PFSK-1 (cell line): ENCODE data around the gene APBB1.

ENCODE experiments used
- FOXP2 ChIP-seq: optimal IDR thresholded peaks from 2 replicates; pipeline ENCODE3; 2011; ENCODE audit warnings: borderline replicate concordance, control low read depth, inconsistent platforms; ENCODE audit not compliant: insufficient read depth; ENCODE audit errors: extremely low read length, extremely low read depth
- POLR2AphosphoS5 ChIP-seq: IDR thresholded peaks from 2 replicates; pipeline ENCODE4 v1.6.1; 2012; ENCODE audit warnings: low read depth, mild to moderate bottlenecking, control low read depth, low read length, moderate library complexity
- SIN3A ChIP-seq: IDR thresholded peaks from 2 replicates; pipeline ENCODE4 v1.6.1; 2012; ENCODE audit warnings: mild to moderate bottlenecking, low read length, moderate library complexity, borderline replicate concordance; ENCODE audit not compliant: insufficient read depth
- TAF1 ChIP-seq: IDR thresholded peaks from 2 replicates; pipeline ENCODE4 v1.6.1; 2012; ENCODE audit warnings: low read length, control low read depth, borderline replicate concordance; ENCODE audit not compliant: insufficient read depth
- TF ChIP-seq, protein P1 (sequence below), 2 experiments: IDR thresholded peaks; 2 replicates each; pipeline versions ENCODE4 v1.6.1 to v1.8.0; 2011 to 2012; ENCODE audit warnings: low read depth in 2 of 2, low read length in 2 of 2, control low read depth in 1 of 2, inconsistent platforms in 1 of 2, mild to moderate bottlenecking in 1 of 2, moderate library complexity in 1 of 2; ENCODE audit not compliant: insufficient read depth in 1 of 2

APBB1 gene

DNA sequence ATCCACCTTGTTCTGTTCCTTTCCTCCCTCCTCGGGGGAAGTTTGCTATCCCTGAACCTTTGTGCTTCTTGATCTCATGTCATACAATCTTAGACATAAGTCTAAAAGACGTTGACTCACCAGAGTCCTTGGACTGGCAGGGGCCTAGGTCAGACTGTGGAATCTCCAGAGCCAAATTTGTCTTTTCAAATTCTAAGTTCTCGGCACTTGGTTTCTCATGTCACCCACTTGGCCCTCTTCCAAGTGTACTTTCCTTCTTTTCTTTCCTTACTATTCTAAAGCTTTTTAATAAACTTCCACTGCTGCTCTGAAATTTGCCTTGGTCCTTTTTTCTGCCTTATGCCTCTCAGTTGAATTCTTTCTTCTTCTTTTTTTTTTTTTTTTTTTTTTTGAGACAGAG is 58.7 kb downstream of the APBB1 start:
- TF ChIP-seq TAF1 (no peak), FOXP2 (no peak), SIN3A (no peak), POLR2AphosphoS5 (no peak)
- TF ChIP-seq, protein P1, sequence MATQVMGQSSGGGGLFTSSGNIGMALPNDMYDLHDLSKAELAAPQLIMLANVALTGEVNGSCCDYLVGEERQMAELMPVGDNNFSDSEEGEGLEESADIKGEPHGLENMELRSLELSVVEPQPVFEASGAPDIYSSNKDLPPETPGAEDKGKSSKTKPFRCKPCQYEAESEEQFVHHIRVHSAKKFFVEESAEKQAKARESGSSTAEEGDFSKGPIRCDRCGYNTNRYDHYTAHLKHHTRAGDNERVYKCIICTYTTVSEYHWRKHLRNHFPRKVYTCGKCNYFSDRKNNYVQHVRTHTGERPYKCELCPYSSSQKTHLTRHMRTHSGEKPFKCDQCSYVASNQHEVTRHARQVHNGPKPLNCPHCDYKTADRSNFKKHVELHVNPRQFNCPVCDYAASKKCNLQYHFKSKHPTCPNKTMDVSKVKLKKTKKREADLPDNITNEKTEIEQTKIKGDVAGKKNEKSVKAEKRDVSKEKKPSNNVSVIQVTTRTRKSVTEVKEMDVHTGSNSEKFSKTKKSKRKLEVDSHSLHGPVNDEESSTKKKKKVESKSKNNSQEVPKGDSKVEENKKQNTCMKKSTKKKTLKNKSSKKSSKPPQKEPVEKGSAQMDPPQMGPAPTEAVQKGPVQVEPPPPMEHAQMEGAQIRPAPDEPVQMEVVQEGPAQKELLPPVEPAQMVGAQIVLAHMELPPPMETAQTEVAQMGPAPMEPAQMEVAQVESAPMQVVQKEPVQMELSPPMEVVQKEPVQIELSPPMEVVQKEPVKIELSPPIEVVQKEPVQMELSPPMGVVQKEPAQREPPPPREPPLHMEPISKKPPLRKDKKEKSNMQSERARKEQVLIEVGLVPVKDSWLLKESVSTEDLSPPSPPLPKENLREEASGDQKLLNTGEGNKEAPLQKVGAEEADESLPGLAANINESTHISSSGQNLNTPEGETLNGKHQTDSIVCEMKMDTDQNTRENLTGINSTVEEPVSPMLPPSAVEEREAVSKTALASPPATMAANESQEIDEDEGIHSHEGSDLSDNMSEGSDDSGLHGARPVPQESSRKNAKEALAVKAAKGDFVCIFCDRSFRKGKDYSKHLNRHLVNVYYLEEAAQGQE (IDR thresholded peaks at IDR 0.05; ENCODE audit: insufficient read depth in 1 of 2, low read depth in 2 of 2, low read length in 2 of 2), result no peak

DNA sequence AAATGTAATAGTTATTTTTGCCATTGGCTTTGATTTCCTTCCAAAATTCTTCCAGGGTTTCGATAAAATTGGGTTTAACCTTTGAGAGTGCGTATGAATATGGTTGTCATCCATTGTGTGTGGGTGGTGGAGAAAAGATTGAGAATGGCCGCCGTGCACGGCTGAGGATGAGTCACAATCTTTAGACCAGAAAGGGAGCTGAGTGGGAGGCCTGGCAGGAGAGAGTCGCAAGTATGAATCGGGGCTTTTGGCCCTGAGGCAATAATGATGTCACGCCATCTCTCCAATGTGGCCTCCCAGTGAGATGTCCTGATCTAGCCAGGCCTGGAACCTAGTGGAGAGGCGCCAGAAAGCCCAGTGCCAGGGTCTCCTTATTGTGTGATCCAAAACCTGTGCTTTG is 61.7 kb downstream of the APBB1 start:
- TF ChIP-seq FOXP2 (peak; percentile 23), POLR2AphosphoS5 (no peak), SIN3A (no peak), TAF1 (no peak)
- TF ChIP-seq, protein P1 (IDR thresholded peaks at IDR 0.05; ENCODE audit: insufficient read depth in 1 of 2, low read depth in 2 of 2, low read length in 2 of 2), result no peak

DNA sequence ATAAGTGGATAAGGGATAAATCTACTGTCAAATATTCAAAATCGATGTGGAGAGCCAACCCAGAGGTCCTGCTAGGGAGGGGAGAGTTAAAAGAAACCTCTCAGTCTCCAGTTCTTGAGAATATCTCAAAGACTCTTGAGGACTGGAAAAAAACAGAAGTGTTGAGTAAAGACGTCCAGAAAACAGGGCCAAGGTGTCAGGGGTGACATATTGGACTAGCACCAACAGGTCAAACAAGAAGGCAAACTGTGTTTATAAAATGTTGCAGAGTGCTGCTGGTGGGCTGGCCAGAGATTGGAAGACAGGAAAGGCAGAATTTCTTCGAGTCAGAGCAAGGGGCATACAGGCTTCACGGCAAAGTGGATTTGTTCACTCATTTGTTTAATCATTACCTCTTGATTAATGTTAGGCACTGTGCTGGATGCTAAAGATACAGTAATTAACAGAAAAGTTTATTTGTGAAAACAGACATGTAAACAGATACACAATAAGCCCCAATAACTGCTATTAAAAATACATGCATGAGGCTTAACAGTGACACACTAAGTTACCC is 62.3 kb downstream of the APBB1 start:
- TF ChIP-seq FOXP2, result no peak
- no peak for TF ChIP-seq SIN3A
- TF ChIP-seq, protein P1 (IDR thresholded peaks at IDR 0.05; ENCODE audit: insufficient read depth in 1 of 2, low read depth in 2 of 2, low read length in 2 of 2), result no peak
- TF ChIP-seq POLR2AphosphoS5, result no peak
- TF ChIP-seq TAF1, result no peak

DNA sequence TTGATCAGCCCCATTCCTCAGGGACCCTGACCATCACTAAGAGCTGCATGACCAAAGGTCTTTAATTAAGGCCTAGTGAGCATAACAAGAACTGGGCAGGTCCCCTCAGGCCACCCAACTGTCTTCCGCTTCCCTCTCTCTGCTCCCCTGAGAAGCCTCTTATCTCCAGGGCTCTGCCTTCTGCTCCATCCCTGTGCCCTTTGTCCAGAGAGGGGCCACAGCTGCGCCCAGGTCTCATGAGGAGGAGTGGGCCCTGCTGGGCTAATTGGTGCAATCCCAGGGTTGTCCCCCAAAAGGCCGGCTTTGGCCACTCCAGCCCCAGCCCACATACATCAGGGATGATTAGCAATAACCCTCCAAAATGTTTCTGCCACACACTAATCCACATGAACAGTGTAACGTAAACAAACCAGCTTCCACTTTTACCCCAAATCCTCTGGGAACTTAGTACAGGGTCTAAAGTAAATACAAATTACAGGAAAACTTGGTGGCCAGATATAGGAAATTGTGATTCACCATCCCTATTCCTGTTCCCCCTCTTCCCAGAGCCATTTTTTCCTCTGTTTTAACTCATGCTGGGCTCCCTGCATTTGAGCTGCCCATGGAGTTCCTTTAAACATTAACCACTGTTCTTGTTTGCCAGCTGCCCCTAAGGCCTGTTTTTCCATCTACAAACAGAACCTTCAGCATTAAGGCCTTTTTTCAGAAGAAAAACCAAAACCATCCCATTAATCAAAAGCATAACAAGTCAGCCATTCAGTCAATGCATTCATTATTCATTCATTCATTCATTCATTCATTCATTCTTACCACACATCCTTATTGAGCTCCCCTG is 64.0 kb downstream of the APBB1 start:
- TF ChIP-seq POLR2AphosphoS5 (no peak), SIN3A (no peak), TAF1 (no peak), FOXP2 (no peak)
- TF ChIP-seq, protein P1 (IDR thresholded peaks at IDR 0.05; ENCODE audit: insufficient read depth in 1 of 2, low read depth in 2 of 2, low read length in 2 of 2), result no peak
